GM19324 (cell line): Measurements from ENCODE around the gene RGS7BP.

Experiments
- ATAC-seq: cut with Tn5 transposase; IDR thresholded peaks from one replicate; pipeline ENCODE4 v1.9.1; 2021; ENCODE audit warnings: mild to moderate bottlenecking, moderate library complexity; ENCODE audit not compliant: unreplicated experiment, low FRiP score

RGS7BP gene

GRCh38 chr5:64505769-64506566 is at the start of gene RGS7BP:
TSS of gene RGS7BP (plus strand) at chr5:64506015. CDS start at chr5:64506625, 610 bp downstream.
- ATAC-seq, result no peak

- no peak for ATAC-seq
Observed at GRCh38 chr5:64457846-64458245, 48.0 kb upstream of the RGS7BP start.

DNA sequence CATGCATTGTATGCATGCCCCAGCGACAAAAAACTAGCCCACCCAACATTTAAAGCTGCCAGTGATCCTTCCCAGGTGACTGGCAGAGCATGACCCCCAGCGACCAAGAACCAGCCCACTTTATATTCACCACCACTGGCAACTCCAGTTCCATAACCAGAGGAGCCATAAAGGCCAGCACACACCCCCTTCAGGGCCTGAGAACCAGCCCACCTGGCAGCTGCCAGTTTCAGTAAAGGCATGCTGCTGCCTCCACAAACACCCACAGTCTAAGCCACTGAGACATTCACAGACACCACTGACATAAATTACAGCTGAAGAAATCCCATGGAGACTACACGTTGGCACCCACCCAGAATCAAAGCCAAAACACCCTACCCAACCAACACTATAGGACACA is 46.9 kb upstream of the RGS7BP start:
- ATAC-seq, result no peak

DNA sequence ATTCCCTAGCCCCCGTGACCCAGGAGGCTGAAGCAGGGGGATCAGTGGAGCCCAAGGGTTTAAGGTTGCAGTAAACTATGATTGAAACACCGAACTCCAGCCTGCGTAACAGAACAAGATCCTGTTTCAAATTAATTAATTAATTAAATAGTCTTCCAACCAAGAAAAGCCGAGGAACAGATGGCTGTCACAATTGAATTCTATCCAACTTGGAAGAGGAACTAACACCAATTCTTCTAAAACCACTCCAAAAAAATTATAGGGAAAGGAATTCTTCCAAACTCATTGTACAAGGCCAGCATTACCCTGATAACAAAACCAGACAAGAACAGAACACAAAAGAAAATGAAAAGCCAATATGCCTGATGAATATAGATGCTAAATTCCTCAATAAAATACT is 43.4 kb upstream of the RGS7BP start:
- no peak for ATAC-seq

DNA sequence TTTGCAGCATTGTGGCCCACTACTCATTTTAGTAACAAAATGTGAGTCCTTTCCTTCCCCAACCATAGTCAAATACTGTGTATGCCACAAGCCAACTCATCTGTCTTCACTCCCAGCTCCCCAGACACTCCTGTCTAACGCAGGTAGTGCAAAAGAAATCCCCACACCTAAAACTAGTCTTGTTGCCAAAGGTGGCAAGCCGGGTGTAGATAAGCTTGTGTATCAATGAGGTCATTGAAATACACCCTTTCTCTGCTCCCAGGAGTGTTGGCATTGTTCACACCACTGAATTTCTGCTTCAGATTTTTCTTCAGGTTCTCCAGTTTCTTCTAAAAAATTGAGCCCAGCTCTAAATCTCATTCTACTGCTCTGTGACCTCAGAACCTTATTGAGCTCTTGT is 19.7 kb upstream of the RGS7BP start:
- ATAC-seq, result no peak

- ATAC-seq, result no peak
Observed at GRCh38 chr5:64487283-64487682, 18.5 kb upstream of the RGS7BP start.

DNA sequence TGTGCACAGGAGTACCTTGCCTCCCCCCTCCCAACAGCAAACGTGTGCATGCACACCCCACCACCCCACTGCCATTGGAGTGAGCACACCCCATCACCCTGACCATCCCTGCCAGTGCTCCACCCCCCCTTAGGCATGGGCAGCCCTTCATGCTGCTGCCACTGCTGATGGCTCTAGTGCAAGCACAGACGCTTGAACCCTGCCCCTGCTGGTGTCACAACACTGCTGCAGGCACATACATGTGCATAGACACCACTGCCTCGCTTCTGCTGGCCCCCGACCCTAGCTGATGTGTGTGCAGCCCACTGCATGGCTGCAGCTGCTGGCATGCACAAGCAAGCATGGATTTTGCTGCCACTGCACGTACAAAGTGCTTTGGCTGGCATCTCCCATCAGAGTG is 16.0 kb upstream of the RGS7BP start:
- no peak for ATAC-seq

- ATAC-seq, result no peak
Observed at GRCh38 chr5:64497386-64497785, 8.4 kb upstream of the RGS7BP start.

- no peak for ATAC-seq
Observed at GRCh38 chr5:64502196-64502595, 3.6 kb upstream of the RGS7BP start.

- ATAC-seq, result no peak
Observed at GRCh38 chr5:64506567-64507263, 900 bp downstream of the RGS7BP start.

GRCh38 chr5:64507264-64507605 is 1.4 kb downstream of the RGS7BP start:
- no peak for ATAC-seq

DNA sequence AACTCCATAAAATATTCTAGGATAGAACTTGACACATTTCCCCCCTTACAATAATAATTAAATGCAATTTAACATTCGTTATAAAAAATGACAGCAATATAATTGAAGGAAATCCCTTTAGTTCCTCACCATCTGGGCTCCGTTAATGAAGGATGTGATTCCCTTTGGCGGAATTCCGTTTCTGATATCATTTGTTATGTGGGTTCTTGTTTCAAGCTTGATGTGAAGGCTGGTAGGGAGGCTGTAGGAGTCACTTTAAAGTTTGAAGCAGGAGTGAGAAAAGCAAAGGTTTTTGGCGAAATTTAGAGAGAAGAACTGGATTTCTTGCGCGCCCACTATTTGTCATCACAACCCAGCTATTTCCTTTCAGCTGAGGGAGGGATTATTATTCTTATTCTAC is 4.0 kb downstream of the RGS7BP start:
- no peak for ATAC-seq

DNA sequence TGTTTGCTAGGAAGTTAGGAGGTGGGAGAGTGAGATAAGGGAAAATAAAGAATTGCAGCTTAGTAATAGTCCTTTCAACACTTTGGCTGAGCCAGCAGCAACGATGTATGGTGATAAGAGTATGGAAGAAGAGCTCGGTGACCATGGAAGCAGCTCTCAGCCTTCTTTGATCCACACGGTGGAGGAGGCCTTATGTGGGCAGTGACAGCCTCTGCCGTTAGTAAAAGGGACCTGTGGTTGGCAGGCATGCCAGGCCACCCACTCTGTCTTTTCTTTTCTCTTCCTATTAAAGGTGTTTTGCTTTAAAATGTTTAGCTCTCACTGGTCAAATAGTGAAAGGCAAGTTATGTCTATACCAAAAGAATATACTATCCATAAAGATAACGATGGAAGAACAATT is 7.7 kb downstream of the RGS7BP start:
- ATAC-seq, result no peak

GRCh38 chr5:64514612-64515011 is 8.8 kb downstream of the RGS7BP start:
- ATAC-seq, result no peak

DNA sequence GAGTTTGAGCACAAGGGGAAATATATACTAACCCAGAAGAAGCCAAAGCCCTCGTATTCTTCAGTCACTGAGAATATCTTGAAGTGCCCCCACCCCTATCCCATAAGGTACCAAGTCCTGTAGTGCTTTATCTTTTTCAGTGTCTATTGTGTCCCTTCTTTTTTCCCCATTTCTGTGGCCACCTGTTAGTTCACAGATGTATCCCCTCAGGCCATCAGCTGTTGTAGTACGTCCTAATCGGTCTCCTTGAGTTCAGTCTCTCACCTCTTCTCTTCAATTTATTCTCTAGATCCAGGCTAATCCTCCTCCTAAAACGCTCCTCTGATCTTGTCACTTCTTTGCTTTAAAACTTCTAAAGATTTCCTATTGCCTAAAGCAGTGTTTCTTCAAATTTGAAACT is 10.4 kb downstream of the RGS7BP start:
- ATAC-seq, result no peak

DNA sequence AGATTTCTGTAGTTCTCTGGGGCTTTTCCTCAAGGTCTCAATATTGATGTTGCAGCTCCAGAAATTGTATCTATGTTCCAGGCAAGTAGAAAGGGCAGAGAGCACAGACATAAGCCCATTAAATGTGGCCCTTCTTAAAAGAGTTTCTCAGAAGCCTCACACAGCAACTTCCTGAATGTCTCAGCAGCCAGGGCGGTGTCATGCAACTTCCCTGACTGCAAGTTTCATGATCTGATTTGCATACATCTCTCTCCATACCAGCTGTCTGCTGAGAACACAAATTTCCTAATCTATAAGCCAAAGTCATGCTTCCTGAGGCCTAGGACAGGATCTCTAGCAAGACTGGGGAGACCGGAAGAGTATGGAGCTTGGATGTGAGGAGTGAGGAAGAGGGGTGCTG is 13.0 kb downstream of the RGS7BP start:
- peak; percentile 96 for ATAC-seq

DNA sequence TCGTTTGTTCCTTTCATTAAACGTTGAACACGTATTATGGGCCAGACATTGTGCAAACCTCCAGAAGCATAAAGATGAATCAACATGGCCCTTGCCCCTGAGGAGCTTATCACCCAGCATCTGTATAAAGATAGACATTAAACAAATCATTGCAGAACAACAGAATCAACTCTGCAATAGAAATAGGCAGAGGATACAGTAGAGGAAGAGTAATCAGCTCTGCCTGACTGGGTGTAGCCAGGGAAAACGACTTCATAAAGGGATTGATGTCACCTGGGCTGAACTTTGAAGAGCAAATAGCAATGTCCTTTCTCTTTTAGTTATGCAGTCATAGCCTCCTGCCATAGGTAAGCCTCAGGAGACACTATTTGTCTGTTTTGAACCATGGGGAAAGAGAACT is 13.4 kb downstream of the RGS7BP start:
- ATAC-seq, result no peak

DNA sequence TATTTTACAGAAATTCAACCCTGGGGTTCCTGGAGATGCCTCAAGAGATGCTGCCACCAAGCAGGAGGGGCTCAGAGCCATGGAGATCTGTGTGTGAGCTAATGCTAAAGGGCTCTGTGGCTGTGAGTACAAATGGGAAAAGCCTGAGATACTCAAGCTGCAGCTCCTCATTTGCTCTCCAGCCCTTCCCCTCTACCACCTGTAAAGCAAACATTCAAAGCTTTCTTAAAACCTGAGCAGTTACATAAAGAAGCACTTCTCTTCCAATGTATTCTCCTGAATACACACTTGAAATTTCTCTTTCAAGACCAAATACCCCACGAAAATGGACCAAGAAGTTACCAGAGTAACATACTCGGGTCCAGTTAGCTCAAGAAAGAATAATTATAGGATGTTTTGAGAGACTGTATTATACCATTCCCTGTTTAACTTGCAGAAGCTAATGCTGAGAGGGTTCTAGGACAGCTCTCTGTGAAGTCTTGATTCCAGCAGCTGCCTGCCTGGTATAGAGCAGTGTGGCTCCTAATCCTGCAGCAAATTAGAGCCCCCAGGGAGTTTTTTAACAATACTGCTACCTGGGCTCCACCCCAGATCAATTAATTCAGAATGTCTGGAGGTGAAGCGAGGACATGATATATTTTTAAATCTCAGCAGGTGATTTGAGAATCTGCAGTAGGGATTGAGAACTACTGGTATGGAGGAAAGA is 21.1 kb downstream of the RGS7BP start:
- no peak for ATAC-seq

GRCh38 chr5:64530076-64530475 is 24.3 kb downstream of the RGS7BP start:
- no peak for ATAC-seq

GRCh38 chr5:64532212-64532611 is 26.4 kb downstream of the RGS7BP start:
- no peak for ATAC-seq

DNA sequence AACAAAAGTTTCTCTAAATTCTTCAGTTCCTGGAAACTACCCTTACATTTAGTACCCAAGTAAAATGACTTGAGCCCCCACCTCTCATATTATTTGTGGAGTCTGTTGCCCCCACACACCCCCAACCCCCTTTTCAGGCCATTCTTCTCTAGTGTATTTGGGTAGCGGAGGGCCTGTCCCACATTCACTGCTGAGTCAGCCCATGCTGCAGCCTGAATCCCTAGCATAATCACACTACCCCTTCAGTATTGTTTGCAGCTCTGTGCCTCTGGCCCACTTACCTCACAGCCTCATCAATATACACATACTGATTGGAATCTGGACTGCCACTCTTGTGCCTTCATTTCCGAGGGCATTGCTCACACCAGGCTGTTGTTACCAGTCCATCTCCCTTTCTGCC is 26.8 kb downstream of the RGS7BP start:
- ATAC-seq, result no peak

GRCh38 chr5:64534033-64534432 is 28.2 kb downstream of the RGS7BP start:
- no peak for ATAC-seq
